CD4-positive, alpha-beta T cell treated with Interleukin-12 subunit alpha and Interleukin-12 subunit beta, for 1 hour (primary cell): ENCODE measurements around the gene HSFX3.
"Not testable (repeated sequence)": the region's sequence is repeated elsewhere in the genome, so short reads cannot be mapped to it uniquely, and the experiment has no call there.

ENCODE experiments used
- DNase-seq: peaks from one replicate; pipeline ENCODE4 v3.0.0-alpha.2; 2020

The HSFX3 gene, protein sequence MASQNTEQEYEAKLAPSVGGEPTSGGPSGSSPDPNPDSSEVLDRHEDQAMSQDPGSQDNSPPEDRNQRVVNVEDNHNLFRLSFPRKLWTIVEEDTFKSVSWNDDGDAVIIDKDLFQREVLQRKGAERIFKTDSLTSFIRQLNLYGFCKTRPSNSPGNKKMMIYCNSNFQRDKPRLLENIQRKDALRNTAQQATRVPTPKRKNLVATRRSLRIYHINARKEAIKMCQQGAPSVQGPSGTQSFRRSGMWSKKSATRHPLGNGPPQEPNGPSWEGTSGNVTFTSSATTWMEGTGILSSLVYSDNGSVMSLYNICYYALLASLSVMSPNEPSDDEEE

DNA sequence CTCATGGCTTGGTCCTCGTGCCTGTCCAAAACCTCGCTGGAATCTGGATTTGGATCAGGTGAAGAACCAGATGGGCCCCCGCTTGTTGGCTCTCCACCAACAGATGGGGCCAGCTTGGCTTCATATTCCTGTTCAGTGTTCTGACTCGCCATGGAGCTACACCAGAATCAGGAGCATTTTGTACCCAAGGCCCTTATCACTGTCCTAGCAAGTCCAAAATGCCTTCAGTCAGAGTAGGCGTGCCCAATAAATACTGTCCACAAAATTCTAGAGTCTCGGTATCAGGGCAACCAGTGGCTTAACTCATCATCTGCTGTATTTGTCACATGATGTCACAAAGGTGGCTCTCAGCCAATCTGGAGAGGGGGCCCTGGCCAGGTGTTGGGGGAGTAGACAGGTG lies at the start of gene HSFX3:
Gene HSFX3, minus strand, starts transcription at position 224 of the 400 bp plus-strand sequence. Its CDS starts 72 bp downstream, at position 152.
- DNase-seq = not testable (repeated sequence)

DNA sequence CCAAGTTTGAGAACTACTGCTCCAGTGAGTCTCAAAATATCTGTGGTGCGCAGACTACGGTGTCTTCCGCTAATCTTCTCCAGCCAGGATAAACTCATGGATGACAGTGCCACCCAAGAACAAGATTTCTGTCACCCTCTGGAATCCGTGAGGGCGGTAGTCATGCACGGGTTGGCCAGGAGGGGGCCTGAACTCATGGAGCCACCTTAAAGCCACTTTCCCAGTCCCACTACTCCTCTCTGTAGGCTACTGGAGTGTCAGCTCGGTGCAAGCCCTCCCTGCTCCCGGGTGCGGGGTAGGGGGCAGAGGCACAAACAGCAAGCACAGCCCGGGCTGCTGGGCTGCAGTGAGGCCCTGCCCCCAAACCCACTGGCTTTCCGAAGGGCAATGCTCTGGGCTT lies 48.9 kb upstream of the HSFX3 start:
- not testable (repeated sequence) for DNase-seq

DNA sequence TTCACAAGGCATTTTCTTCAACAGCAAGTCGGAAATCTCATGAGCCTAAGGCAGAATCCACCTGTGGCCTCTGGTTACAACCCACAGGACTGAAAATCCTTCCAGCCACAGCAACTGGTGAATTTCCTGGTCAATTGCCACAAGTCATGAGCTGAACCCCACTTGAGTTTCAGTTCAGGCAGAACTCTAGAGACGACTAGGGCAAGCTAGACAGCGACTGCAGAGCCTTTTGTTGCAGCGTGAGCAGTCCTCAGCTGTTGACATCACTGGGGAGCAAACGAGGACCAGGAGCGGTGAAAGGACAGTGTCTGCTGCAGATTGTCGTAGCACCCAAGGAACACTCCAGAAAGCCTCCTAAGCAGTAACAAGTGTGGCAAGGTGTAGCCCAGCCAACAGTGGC lies 46.2 kb upstream of the HSFX3 start:
- DNase-seq = not testable (repeated sequence)

DNA sequence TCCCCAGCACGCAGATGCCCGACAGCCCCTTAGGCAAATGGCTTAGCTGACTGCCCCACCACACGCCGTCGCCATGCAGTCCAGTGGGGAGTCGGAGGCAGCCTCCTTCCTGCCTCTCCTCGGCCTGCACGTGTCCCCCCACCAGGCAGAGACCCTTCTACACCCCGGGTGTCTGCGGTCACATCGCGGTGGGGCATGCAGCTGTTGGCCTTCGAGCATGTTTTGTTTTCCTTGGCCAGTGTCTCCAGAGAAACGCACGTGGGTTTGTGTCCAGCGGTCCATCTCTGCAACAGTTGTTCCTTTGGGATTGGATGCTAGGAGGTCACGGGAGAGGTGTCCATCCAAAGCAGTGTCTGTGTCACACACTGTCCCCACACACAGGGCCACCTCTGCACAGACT lies 45.5 kb upstream of the HSFX3 start, which contains the start of gene HSFX2:
Gene HSFX2, minus strand, starts transcription at position 101 of the 400 bp plus-strand sequence. CDS start 614 bp downstream, outside the sequence.
- DNase-seq = not testable (repeated sequence)

DNA sequence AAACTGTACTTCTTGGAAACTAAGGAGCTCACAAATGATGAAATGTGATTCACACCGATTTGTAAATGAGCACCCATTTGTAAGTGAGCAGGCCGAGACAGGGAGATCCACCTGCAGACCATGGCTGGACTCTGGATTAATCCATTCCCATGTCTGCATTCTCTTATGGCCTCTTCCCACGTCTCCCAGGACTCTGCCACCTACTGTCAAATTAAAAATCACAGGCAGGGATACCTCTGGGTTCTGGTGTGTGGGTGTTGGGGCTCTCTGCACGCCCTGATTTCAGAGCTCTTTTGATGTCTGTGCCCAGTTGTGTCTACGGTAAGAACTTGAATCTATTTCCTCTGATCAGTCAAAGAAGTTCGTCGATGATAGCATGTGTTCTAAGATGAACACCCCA lies 41.3 kb upstream of the HSFX3 start:
- not testable (repeated sequence) for DNase-seq

DNA sequence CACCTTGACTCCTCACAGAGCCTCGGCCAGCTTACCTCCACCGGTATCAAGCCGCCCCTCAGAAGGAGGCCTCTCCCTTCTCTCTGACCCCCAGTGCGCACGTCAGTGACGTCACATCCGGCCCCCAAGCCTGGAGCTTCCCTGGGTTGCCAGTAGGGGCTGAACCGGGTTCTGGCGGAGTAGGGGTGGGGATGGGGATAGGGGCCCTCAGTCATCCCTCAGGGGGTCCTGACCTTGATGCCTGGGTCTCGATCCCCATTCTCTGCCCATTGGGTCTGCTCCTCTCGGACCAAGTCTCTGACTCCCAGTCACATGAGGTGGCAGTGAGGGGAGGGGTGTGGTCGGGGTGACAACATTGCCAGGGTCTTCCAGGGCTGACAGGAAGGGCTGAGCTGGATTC lies 37.6 kb upstream of the HSFX3 start, which contains the start of gene MAGEA9B:
Gene MAGEA9B, minus strand, starts transcription at position 101 of the 400 bp plus-strand sequence. CDS start 4,280 bp downstream, outside the sequence.
- not testable (repeated sequence) for DNase-seq

GRCh38 chrX:149585631-149586030 lies 35.9 kb upstream of the HSFX3 start:
- DNase-seq = not testable (repeated sequence)

- not testable (repeated sequence) for DNase-seq
Observed at GRCh38 chrX:149573456-149573855, 23.7 kb upstream of the HSFX3 start.

- no peak for DNase-seq
Observed at GRCh38 chrX:149572743-149573142, 23.0 kb upstream of the HSFX3 start.

DNA sequence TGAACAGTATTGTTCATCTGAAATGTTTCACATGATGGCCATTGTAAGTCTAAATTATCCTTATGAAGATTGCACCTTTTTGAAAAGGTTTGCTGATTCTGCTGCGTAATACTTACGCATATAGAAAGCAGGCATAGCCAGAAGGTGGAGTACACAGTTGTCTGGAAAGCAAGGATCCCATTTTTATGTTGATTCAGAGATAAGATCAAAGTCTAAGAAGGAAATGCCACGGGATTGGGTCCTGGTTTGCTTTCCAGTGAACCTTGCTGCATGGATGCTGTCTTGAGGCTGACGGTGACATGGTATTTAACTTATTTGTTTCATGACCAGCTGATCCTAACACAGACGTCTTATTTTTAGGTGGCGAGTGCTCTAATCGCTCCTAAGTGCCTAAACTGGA lies 22.0 kb upstream of the HSFX3 start:
- no peak for DNase-seq

DNA sequence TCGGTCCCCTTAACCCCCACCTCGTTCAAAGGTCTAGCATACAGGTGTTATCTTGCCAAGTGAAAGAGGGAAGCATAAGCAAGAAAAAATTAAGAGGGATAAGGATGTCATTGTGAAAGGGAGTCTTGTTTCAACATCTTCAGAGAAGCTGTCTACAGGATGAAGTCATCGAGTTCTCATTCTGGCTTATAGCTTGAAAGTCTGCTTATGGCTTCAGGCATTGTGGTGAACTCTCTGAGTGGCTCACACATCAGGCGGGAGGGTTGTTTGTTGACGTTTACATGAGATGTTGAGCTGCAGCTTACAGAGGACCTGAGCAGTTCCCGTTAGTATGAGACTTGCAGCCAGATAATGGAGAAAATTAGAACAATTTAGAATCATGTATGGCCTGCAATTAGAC lies 20.9 kb upstream of the HSFX3 start:
- no peak for DNase-seq

DNA sequence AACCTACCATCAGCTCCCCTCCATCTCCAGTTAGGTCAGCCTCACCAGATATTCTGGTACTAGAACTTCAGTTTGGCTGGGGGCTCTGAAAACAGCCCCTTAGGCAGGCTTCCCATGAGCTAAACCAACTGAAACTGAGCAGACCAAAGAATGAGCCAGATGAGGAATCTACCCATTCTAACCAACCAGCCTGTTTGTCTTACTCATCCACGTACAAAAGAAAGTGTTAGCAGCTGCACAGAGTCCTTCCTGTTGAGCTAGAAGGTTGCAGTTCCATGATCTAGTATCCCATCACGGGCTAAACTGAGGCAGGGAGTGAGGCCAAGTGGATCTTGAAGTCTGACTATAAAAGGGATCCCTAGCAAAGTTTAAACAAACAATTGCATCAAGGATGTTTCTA lies 20.0 kb upstream of the HSFX3 start:
- DNase-seq = no peak

- DNase-seq = no peak
Observed at GRCh38 chrX:149568701-149569296, 19.1 kb upstream of the HSFX3 start.

GRCh38 chrX:149567621-149568417 lies 18.1 kb upstream of the HSFX3 start:
- DNase-seq = no peak

GRCh38 chrX:149563359-149563758 lies 13.6 kb upstream of the HSFX3 start:
- no peak for DNase-seq

DNA sequence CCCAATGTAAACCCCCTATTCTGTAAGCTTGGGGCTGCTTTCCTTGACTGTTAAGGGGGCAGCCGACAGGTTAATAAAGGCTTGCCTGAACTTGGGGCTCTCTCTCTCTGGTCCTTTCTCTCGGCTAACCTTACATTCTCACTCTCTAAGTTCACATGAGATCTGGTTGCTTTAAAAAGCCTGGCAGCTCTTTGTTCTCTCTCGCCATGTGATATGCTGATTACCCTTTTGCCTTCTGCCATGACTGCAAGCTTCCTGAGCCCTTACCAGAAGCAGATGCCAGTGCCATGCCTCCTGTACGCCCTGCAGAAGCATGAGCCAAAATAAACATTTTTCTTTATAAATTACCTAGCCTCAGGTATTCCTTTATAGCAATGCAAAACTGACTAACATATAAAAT lies 5.5 kb upstream of the HSFX3 start:
- not testable (repeated sequence) for DNase-seq

DNA sequence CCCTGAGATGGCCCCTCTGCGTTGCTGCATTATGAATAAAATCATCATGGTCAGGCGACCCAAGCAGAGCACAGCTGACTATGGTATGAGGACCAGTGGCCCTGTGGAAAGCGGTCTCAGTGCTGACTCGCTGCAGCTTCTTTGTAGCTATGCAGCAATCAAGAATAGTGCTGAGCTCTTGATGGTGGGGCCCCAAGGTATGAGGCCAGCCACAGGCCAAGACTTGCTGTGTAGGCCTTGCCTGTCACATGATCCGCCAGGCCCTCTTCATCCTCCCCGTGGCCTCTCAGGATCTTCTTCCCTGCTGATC lies 2.2 kb upstream of the HSFX3 start:
- not testable (repeated sequence) for DNase-seq

GRCh38 chrX:149551245-149551938 lies 1.7 kb upstream of the HSFX3 start:
- DNase-seq = not testable (repeated sequence)

GRCh38 chrX:149550454-149550853 lies 730 bp upstream of the HSFX3 start:
- not testable (repeated sequence) for DNase-seq

- DNase-seq = not testable (repeated sequence)
Observed at GRCh38 chrX:149547782-149548181, 1.9 kb downstream of the HSFX3 start.

DNA sequence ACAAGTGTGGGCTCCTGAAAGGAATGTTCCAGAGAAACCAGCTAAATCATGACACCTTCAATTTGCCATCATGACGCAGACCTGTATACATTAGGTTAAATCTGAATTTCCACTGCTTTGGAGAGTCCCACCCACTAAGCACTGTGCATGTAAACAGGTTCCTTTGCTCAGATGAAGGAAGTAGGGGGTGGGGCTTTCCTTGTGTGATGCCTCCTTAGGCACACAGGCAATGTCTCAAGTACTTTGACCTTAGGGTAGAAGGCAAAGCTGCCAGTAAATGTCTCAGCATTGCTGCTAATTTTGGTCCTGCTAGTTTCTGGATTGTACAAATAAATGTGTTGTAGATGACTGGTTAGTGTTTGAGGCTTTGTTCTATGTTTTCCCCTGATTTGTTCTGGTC lies 2.8 kb downstream of the HSFX3 start:
- DNase-seq = not testable (repeated sequence)
